ENCODE data around the gene CEP44.

CEP44 gene

GRCh38 chr4:174262624-174263444 is 20.9 kb upstream of the CEP44 start:
- Mint-ChIP-seq H3K27ac (no peak overlapping the region), H3K36me3 (ENCODE audit: low read depth) (no peaks in the 10 kb centered on the region), H3K9me3 (no peaks in the 10 kb centered on the region), H3K27me3 (ENCODE audit: low read depth) (no peaks in the 10 kb centered on the region), H3K4me1 (ENCODE audit: low read depth) (no peaks in the 10 kb centered on the region), H3K4me3 (no peak overlapping the region)

- Mint-ChIP-seq H3K36me3 (ENCODE audit: low read depth) (no peaks in the 10 kb centered on the region), H3K4me1 (ENCODE audit: low read depth) (no peaks in the 10 kb centered on the region), H3K27ac (no peak overlapping the region), H3K9me3 (no peaks in the 10 kb centered on the region), H3K4me3 (no peak overlapping the region), H3K27me3 (ENCODE audit: low read depth) (no peaks in the 10 kb centered on the region)
Observed at GRCh38 chr4:174263445-174263736, 20.3 kb upstream of the CEP44 start.

GRCh38 chr4:174265916-174266315 is 17.8 kb upstream of the CEP44 start:
- Mint-ChIP-seq H3K27ac (no peak overlapping the region), H3K4me1 (ENCODE audit: low read depth) (no peaks in the 10 kb centered on the region), H3K4me3 (no peak overlapping the region), H3K36me3 (ENCODE audit: low read depth) (no peaks in the 10 kb centered on the region), H3K27me3 (ENCODE audit: low read depth) (no peaks in the 10 kb centered on the region), H3K9me3 (no peaks in the 10 kb centered on the region)

- Mint-ChIP-seq H3K4me3 (no peak overlapping the region), H3K9me3 (no peaks in the 10 kb centered on the region)
Observed at GRCh38 chr4:174266416-174266815, 17.3 kb upstream of the CEP44 start.

GRCh38 chr4:174273930-174274329 is 9.8 kb upstream of the CEP44 start:
- Mint-ChIP-seq H3K36me3 (ENCODE audit: low read depth) (no peaks in the 10 kb centered on the region), H3K4me3 (no peak overlapping the region), H3K9me3 (no peaks in the 10 kb centered on the region), H3K27ac (no peak overlapping the region), H3K27me3 (ENCODE audit: low read depth) (no peaks in the 10 kb centered on the region), H3K4me1 (ENCODE audit: low read depth) (peaks cover 1% of the 10 kb centered on the region)

More at GRCh38 chr4:174266416-174266815, 17.3 kb upstream of the CEP44 start:
- Mint-ChIP-seq H3K27me3 (ENCODE audit: low read depth) (no peaks in the 10 kb centered on the region), H3K27ac (no peak overlapping the region), H3K4me1 (ENCODE audit: low read depth) (no peaks in the 10 kb centered on the region), H3K36me3 (ENCODE audit: low read depth) (no peaks in the 10 kb centered on the region)

- Mint-ChIP-seq H3K4me3 (no peak overlapping the region), H3K4me1 (ENCODE audit: low read depth) (peaks cover 2% of the 10 kb centered on the region), H3K9me3 (peaks cover 5% of the 10 kb centered on the region), H3K36me3 (ENCODE audit: low read depth) (peaks cover 5% of the 10 kb centered on the region), H3K27ac (no peak overlapping the region), H3K27me3 (ENCODE audit: low read depth) (no peaks in the 10 kb centered on the region)
Observed at GRCh38 chr4:174274436-174274835, 9.3 kb upstream of the CEP44 start.

GRCh38 chr4:174275101-174275500 is 8.6 kb upstream of the CEP44 start:
- Mint-ChIP-seq H3K9me3 (peaks cover 8% of the 10 kb centered on the region), H3K27me3 (ENCODE audit: low read depth) (no peaks in the 10 kb centered on the region), H3K36me3 (ENCODE audit: low read depth) (peaks cover 11% of the 10 kb centered on the region), H3K4me3 (no peak overlapping the region), H3K4me1 (ENCODE audit: low read depth) (peaks cover 6% of the 10 kb centered on the region), H3K27ac (no peak overlapping the region)

- H3K27ac Mint-ChIP-seq: no peak overlapping the region
- no peak overlapping the region for H3K4me3 Mint-ChIP-seq
- peaks cover 19% of the 10 kb centered on the region for H3K4me1 Mint-ChIP-seq (ENCODE audit: low read depth)
- H3K9me3 Mint-ChIP-seq: peaks cover 8% of the 10 kb centered on the region
- peaks cover 13% of the 10 kb centered on the region for H3K36me3 Mint-ChIP-seq (ENCODE audit: low read depth)
- H3K27me3 Mint-ChIP-seq (ENCODE audit: low read depth): no peaks in the 10 kb centered on the region
Observed at GRCh38 chr4:174277433-174277832, 6.3 kb upstream of the CEP44 start.

- H3K27me3 Mint-ChIP-seq (ENCODE audit: low read depth): no peaks in the 10 kb centered on the region
- H3K9me3 Mint-ChIP-seq: peaks cover 8% of the 10 kb centered on the region
- no peak overlapping the region for H3K4me3 Mint-ChIP-seq
- peaks cover 13% of the 10 kb centered on the region for H3K36me3 Mint-ChIP-seq (ENCODE audit: low read depth)
- no peak overlapping the region for H3K27ac Mint-ChIP-seq
- H3K4me1 Mint-ChIP-seq (ENCODE audit: low read depth): peaks cover 21% of the 10 kb centered on the region
Observed at GRCh38 chr4:174278467-174278866, 5.2 kb upstream of the CEP44 start.

GRCh38 chr4:174279433-174280155 is 4.1 kb upstream of the CEP44 start:
- Mint-ChIP-seq H3K36me3 (ENCODE audit: low read depth) (peaks cover 13% of the 10 kb centered on the region), H3K4me1 (ENCODE audit: low read depth) (peaks cover 23% of the 10 kb centered on the region), H3K4me3 (no peak overlapping the region), H3K9me3 (peaks cover 8% of the 10 kb centered on the region), H3K27ac (no peak overlapping the region), H3K27me3 (ENCODE audit: low read depth) (no peaks in the 10 kb centered on the region)

GRCh38 chr4:174281182-174281737 is 2.5 kb upstream of the CEP44 start:
- Mint-ChIP-seq H3K4me3 (peak overlapping the region; percentile 15), H3K36me3 (ENCODE audit: low read depth) (peaks cover 13% of the 10 kb centered on the region), H3K9me3 (peaks cover 8% of the 10 kb centered on the region), H3K4me1 (ENCODE audit: low read depth) (peaks cover 34% of the 10 kb centered on the region), H3K27ac (no peak overlapping the region), H3K27me3 (ENCODE audit: low read depth) (no peaks in the 10 kb centered on the region)

GRCh38 chr4:174281901-174282300 is 1.8 kb upstream of the CEP44 start:
- Mint-ChIP-seq H3K4me1 (ENCODE audit: low read depth) (peaks cover 34% of the 10 kb centered on the region), H3K36me3 (ENCODE audit: low read depth) (peaks cover 13% of the 10 kb centered on the region), H3K9me3 (peaks cover 8% of the 10 kb centered on the region), H3K27ac (peak overlapping the region; percentile 73), H3K4me3 (peak overlapping the region; percentile 90), H3K27me3 (ENCODE audit: low read depth) (no peaks in the 10 kb centered on the region)

GRCh38 chr4:174282836-174283506 is 740 bp upstream of the CEP44 start:
- H3K27ac Mint-ChIP-seq: peak overlapping the region; percentile 100
- peaks cover 15% of the 10 kb centered on the region for H3K36me3 Mint-ChIP-seq (ENCODE audit: low read depth)
- peak overlapping the region; percentile 90 for H3K4me3 Mint-ChIP-seq
- peaks cover 33% of the 10 kb centered on the region for H3K4me1 Mint-ChIP-seq (ENCODE audit: low read depth)
- H3K27me3 Mint-ChIP-seq (ENCODE audit: low read depth): no peaks in the 10 kb centered on the region
- H3K9me3 Mint-ChIP-seq: peaks cover 8% of the 10 kb centered on the region

GRCh38 chr4:174284487-174284886 is 776 bp downstream of the CEP44 start:
- H3K4me1 Mint-ChIP-seq (ENCODE audit: low read depth): peaks cover 31% of the 10 kb centered on the region
- H3K27me3 Mint-ChIP-seq (ENCODE audit: low read depth): no peaks in the 10 kb centered on the region
- peak overlapping the region; percentile 90 for H3K4me3 Mint-ChIP-seq
- H3K9me3 Mint-ChIP-seq: peaks cover 3% of the 10 kb centered on the region
- H3K36me3 Mint-ChIP-seq (ENCODE audit: low read depth): peaks cover 10% of the 10 kb centered on the region
- H3K27ac Mint-ChIP-seq: peak overlapping the region; percentile 100
